ENCODE results near the gene ZDHHC8.

ZDHHC8 gene

GRCh38 chr22:20094197-20094807 lies 37.3 kb upstream of the ZDHHC8 start:
- no peak for TF ChIP-seq CTCF (IDR thresholded peaks at IDR 0.05; ENCODE audit: low read depth, low read length)
- Histone ChIP-seq H3K4me3 (ENCODE audit: low read depth, low read length) (no peak overlapping the region), H3K27me3 (ENCODE audit: insufficient read depth, low read depth, severe bottlenecking) (no peaks in the 10 kb centered on the region), H3K36me3 (peaks cover 100% of the 10 kb centered on the region), H3K9me3 (ENCODE audit: severe bottlenecking) (no peaks in the 10 kb centered on the region), H3K27ac (no peak overlapping the region)
- no peak for DNase-seq

GRCh38 chr22:20095521-20095920 lies 36.1 kb upstream of the ZDHHC8 start:
- no peak for TF ChIP-seq CTCF (IDR thresholded peaks at IDR 0.05; ENCODE audit: low read depth, low read length)
- H3K4me3 ChIP-seq (ENCODE audit: low read depth, low read length), result no peak overlapping the region
- DNase-seq, result no peak
- H3K9me3 ChIP-seq (ENCODE audit: severe bottlenecking), result no peaks in the 10 kb centered on the region
- no peaks in the 10 kb centered on the region for H3K27me3 ChIP-seq (ENCODE audit: insufficient read depth, low read depth, severe bottlenecking)
- H3K27ac ChIP-seq, result no peak overlapping the region
- H3K36me3 ChIP-seq, result peaks cover 100% of the 10 kb centered on the region

GRCh38 chr22:20096574-20097420 lies 34.8 kb upstream of the ZDHHC8 start:
- H3K9me3 ChIP-seq (ENCODE audit: severe bottlenecking), result no peaks in the 10 kb centered on the region
- TF ChIP-seq CTCF (IDR thresholded peaks at IDR 0.05; ENCODE audit: low read depth, low read length), result no peak
- H3K27me3 ChIP-seq (ENCODE audit: insufficient read depth, low read depth, severe bottlenecking), result no peaks in the 10 kb centered on the region
- peaks cover 100% of the 10 kb centered on the region for H3K36me3 ChIP-seq
- H3K4me3 ChIP-seq (ENCODE audit: low read depth, low read length), result no peak overlapping the region
- DNase-seq, result no peak
- no peak overlapping the region for H3K27ac ChIP-seq

GRCh38 chr22:20099099-20099711 lies 32.4 kb upstream of the ZDHHC8 start:
- H3K36me3 ChIP-seq, result peaks cover 89% of the 10 kb centered on the region

GRCh38 chr22:20101638-20102037 lies 30.0 kb upstream of the ZDHHC8 start:
- H3K36me3 ChIP-seq, result peaks cover 89% of the 10 kb centered on the region
- H3K27ac ChIP-seq, result no peak overlapping the region
- TF ChIP-seq CTCF (IDR thresholded peaks at IDR 0.05; ENCODE audit: low read depth, low read length), result no peak
- no peaks in the 10 kb centered on the region for H3K9me3 ChIP-seq (ENCODE audit: severe bottlenecking)
- DNase-seq, result no peak
- H3K4me3 ChIP-seq (ENCODE audit: low read depth, low read length), result no peak overlapping the region
- H3K27me3 ChIP-seq (ENCODE audit: insufficient read depth, low read depth, severe bottlenecking), result no peaks in the 10 kb centered on the region

More at GRCh38 chr22:20099099-20099711, 32.4 kb upstream of the ZDHHC8 start:
- Histone ChIP-seq H3K27me3 (ENCODE audit: insufficient read depth, low read depth, severe bottlenecking) (no peaks in the 10 kb centered on the region), H3K27ac (no peak overlapping the region), H3K4me3 (ENCODE audit: low read depth, low read length) (no peak overlapping the region), H3K9me3 (ENCODE audit: severe bottlenecking) (no peaks in the 10 kb centered on the region)
- no peak for DNase-seq
- no peak for TF ChIP-seq CTCF (IDR thresholded peaks at IDR 0.05; ENCODE audit: low read depth, low read length)
